ENCODE results near the gene JPH3. TPM values are rescaled to one million over a fixed set of nuclear protein-coding genes. Genes with fewer than 3 reads are reported as not detected.

The JPH3 gene
- total and polyA plus RNA-seq, 10 of the 15 experiments (the other 5 are each of a cell fraction or from before 2014, with no cell fraction given): 0.05 TPM; not detected in 9

- DNase-seq (ENCODE audit: low read depth, low spot score) (no peak), FAIRE-seq (no peak), ATAC-seq (no peak)
- BruUV-seq (replicated peaks): no TSS peak
- Histone ChIP-seq H3K4me1 (ENCODE audit: control insufficient read depth, insufficient read depth, low read length) (peaks cover 5% of the 10 kb centered on the region), H3K4me3 (no peak overlapping the region), H2AFZ (ENCODE audit: control insufficient read depth, low read depth, low read length) (no peak overlapping the region), H3K27me3 (replicated peaks in 1 of 2; ENCODE audit: control insufficient read depth in 2 of 2, insufficient read depth in 2 of 2, low read length in 1 of 2) (no peaks in the 10 kb centered on the region), H4K20me1 (ENCODE audit: control insufficient read depth, insufficient read depth) (no peaks in the 10 kb centered on the region), H3K27ac (ENCODE audit: control insufficient read depth, insufficient read depth) (no peak overlapping the region), H3K36me3 (ENCODE audit: control insufficient read depth in 2 of 2, insufficient read depth in 2 of 2, low read length in 1 of 2) (no peaks in the 10 kb centered on the region), H3K9me3 (replicated peaks; ENCODE audit: control insufficient read depth, insufficient read depth, low read length) (no peaks in the 10 kb centered on the region), H3K79me2 (ENCODE audit: control insufficient read depth, insufficient read depth, low read length) (no peaks in the 10 kb centered on the region), H3K9ac (ENCODE audit: control insufficient read depth, insufficient read depth, low read length) (no peak overlapping the region), H3K4me2 (ENCODE audit: control insufficient read depth, insufficient read depth) (no peak overlapping the region)
- intact Hi-C loops (cut with micrococcal nuclease; ENCODE audit: unreplicated experiment) (no loop called here), in situ Hi-C loops (cut with MboI) (no loop called here)
- ChIA-PET CTCF (no interaction called here), RAD21 (ENCODE audit: unreplicated experiment) (no interaction called here), SMC1A (ENCODE audit: uncharacterized antibody, unreplicated experiment) (no interaction called here), POLR2A (no interaction called here)
- no peak for TF ChIP-seq ZBTB40 (IDR thresholded peaks at IDR 0.05; ENCODE audit: borderline replicate concordance)
- no peak for TF ChIP-seq IKZF2 (IDR thresholded peaks at IDR 0.05)
- no peak for TF ChIP-seq ETV6 (conservative IDR thresholded peaks at IDR 0.05 in 1 of 2, IDR thresholded peaks at IDR 0.05 in 1 of 2; ENCODE audit: borderline replicate concordance in 1 of 2, low read depth in 1 of 2)
- no peak for TF ChIP-seq HDGF (IDR thresholded peaks at IDR 0.05)
- no peak for TF ChIP-seq CTCF (IDR thresholded peaks at IDR 0.05 in 2 of 3, conservative IDR thresholded peaks at IDR 0.05 in 1 of 3; ENCODE audit: control insufficient read depth in 2 of 3, extremely low read depth in 1 of 3, insufficient read depth in 1 of 3, low read depth in 3 of 3, low read length in 3 of 3)
- no peak for TF ChIP-seq GABPA (IDR thresholded peaks at IDR 0.05; ENCODE audit: low read depth)
- TF ChIP-seq MYB (IDR thresholded peaks at IDR 0.05; ENCODE audit: borderline replicate concordance, low read depth, low read length): no peak
- no peak for TF ChIP-seq MYC (IDR thresholded peaks at IDR 0.05; ENCODE audit: insufficient read depth, insufficient read length, insufficient replicate concordance, low read length, severe bottlenecking)
- TF ChIP-seq FOXK2 (IDR thresholded peaks at IDR 0.05): no peak
- 56% methylated on average over 19 of the region's 19 CpGs for WGBS (ENCODE audit: insufficient coverage, insufficient replicate concordance, low lambda C conversion rate, missing lambda C conversion rate)
These were observed 83.1 kb downstream of the JPH3 start for GRCh38 chr16:87685405-87685755.

Measured in GM12878 (cell line).